Measurements from ENCODE around the gene AGBL1. TPM values are rescaled to one million over a fixed set of nuclear protein-coding genes. Genes with fewer than 3 reads are reported as not detected.

Gene AGBL1
- polyA plus RNA-seq, 1 donor (not counting 4 experiments of a cell fraction or from before 2014, with no cell fraction given), result not detected

DNA sequence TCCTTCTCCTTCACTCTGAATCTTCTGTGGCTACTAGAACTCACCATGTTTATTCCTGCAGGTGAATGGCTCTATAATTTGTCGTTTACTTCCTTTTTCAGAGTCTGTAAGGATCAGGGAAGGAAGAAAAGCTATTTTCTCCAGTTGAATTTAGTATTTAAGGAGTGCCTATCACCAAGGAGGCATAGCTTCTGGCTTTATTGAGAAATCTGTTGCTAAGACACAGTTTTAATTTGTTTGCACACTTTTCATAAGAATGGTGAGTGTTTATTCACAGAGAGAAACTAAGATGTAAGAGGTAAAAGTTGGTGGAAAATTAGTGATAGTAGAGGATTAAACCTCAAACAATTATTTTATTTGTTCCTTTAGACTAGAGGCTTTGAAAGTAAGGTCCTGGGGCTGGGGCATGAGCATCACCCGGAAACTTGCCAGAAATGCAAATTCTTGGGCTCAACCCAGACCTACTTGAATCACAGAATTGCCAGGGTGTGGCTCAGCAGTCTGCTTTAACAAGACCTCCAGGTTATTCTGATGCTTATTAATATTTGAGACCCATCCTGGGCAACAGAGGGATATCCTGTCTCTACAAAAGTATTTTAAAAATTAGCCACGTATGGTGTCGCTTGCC is 461.3 kb downstream of the AGBL1 start:
- no peak overlapping the region for H3K9ac ChIP-seq (ENCODE audit: control insufficient read depth, extremely low read depth, insufficient read depth, low read length)
- no peak for DNase-seq (ENCODE audit: low read depth, low spot score)
- no peaks in the 10 kb centered on the region for H3K79me2 ChIP-seq (ENCODE audit: control insufficient read depth, insufficient read depth, low read length)
- dilution Hi-C loops (cut with MboI; ENCODE audit: extremely low pct_ligation_motif_present, low sequenced_read_pairs), result no loop called here
- TF ChIP-seq, protein P1, sequence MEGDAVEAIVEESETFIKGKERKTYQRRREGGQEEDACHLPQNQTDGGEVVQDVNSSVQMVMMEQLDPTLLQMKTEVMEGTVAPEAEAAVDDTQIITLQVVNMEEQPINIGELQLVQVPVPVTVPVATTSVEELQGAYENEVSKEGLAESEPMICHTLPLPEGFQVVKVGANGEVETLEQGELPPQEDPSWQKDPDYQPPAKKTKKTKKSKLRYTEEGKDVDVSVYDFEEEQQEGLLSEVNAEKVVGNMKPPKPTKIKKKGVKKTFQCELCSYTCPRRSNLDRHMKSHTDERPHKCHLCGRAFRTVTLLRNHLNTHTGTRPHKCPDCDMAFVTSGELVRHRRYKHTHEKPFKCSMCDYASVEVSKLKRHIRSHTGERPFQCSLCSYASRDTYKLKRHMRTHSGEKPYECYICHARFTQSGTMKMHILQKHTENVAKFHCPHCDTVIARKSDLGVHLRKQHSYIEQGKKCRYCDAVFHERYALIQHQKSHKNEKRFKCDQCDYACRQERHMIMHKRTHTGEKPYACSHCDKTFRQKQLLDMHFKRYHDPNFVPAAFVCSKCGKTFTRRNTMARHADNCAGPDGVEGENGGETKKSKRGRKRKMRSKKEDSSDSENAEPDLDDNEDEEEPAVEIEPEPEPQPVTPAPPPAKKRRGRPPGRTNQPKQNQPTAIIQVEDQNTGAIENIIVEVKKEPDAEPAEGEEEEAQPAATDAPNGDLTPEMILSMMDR (optimal IDR thresholded peaks at IDR 0.05 in 1 of 3, IDR thresholded peaks at IDR 0.05 in 1 of 3, conservative IDR thresholded peaks at IDR 0.05 in 1 of 3; ENCODE audit: extremely low read depth in 1 of 3, insufficient read depth in 2 of 3, low read length in 3 of 3), result no peak
- TF ChIP-seq EZH2 (IDR thresholded peaks at IDR 0.05; ENCODE audit: low read length), result no peak
- H3K4me1 ChIP-seq (ENCODE audit: control insufficient read depth, extremely low read depth, insufficient read depth, low read length), result no peaks in the 10 kb centered on the region
- no peaks in the 10 kb centered on the region for H3K9me1 ChIP-seq (ENCODE audit: control insufficient read depth, extremely low read depth, insufficient read depth, low read length)
- FAIRE-seq, result no peak
- H3K4me3 ChIP-seq (ENCODE audit: control insufficient read depth in 2 of 3, extremely low read depth in 1 of 3, insufficient read depth in 2 of 3, low read depth in 1 of 3, low read length in 3 of 3), result no peak overlapping the region
- H3K27me3 ChIP-seq (ENCODE audit: control insufficient read depth, extremely low read depth, insufficient read depth, low read length), result no peaks in the 10 kb centered on the region
- H3K36me3 ChIP-seq (ENCODE audit: control insufficient read depth in 2 of 2, extremely low read depth in 1 of 2, insufficient read depth in 2 of 2, low read length in 2 of 2), result no peaks in the 10 kb centered on the region
- no peak overlapping the region for H2AFZ ChIP-seq (ENCODE audit: control insufficient read depth, low read length)
- H3K4me2 ChIP-seq (ENCODE audit: control insufficient read depth, extremely low read depth, insufficient read depth, low read depth, low read length), result no peak overlapping the region
- H4K20me1 ChIP-seq (ENCODE audit: control insufficient read depth, extremely low read depth, insufficient read depth, low read length), result no peaks in the 10 kb centered on the region
- no peaks in the 10 kb centered on the region for H3K9me3 ChIP-seq (ENCODE audit: control insufficient read depth, low read depth, low read length)
- H3K27ac ChIP-seq (ENCODE audit: control insufficient read depth, insufficient read depth, low read length), result no peak overlapping the region

DNA sequence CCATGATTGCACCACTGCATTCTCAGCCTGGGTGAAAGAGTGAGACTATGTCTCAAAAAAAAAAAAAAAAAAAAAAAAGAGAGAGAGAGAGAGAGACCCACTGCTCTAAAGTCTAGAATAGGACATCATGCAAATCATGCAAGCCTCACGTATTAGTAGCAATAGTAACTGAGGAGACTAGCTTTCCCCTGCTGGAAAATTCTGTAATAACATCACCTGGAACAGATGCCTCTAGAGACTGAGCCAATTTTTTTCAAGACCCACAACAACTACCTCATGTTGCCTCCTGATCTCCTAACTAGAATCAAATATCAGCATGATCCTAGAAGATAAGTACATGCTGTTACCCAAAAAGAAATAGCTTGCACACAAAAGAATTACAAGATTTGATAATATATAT is 461.9 kb downstream of the AGBL1 start:
- H2AFZ ChIP-seq (ENCODE audit: control insufficient read depth, low read length), result no peak overlapping the region
- H3K4me2 ChIP-seq (ENCODE audit: control insufficient read depth, extremely low read depth, insufficient read depth, low read depth, low read length), result no peak overlapping the region
- no peak overlapping the region for H3K27ac ChIP-seq (ENCODE audit: control insufficient read depth, insufficient read depth, low read length)
- no peaks in the 10 kb centered on the region for H3K27me3 ChIP-seq (ENCODE audit: control insufficient read depth, extremely low read depth, insufficient read depth, low read length)
- TF ChIP-seq EZH2 (IDR thresholded peaks at IDR 0.05; ENCODE audit: low read length), result no peak
- TF ChIP-seq, protein P1 (optimal IDR thresholded peaks at IDR 0.05 in 1 of 3, IDR thresholded peaks at IDR 0.05 in 1 of 3, conservative IDR thresholded peaks at IDR 0.05 in 1 of 3; ENCODE audit: extremely low read depth in 1 of 3, insufficient read depth in 2 of 3, low read length in 3 of 3), result no peak
- no peaks in the 10 kb centered on the region for H3K9me3 ChIP-seq (ENCODE audit: control insufficient read depth, low read depth, low read length)
- dilution Hi-C loops (cut with MboI; ENCODE audit: extremely low pct_ligation_motif_present, low sequenced_read_pairs), result no loop called here
- H3K36me3 ChIP-seq (ENCODE audit: control insufficient read depth in 2 of 2, extremely low read depth in 1 of 2, insufficient read depth in 2 of 2, low read length in 2 of 2), result no peaks in the 10 kb centered on the region
- no peaks in the 10 kb centered on the region for H3K79me2 ChIP-seq (ENCODE audit: control insufficient read depth, insufficient read depth, low read length)
- no peaks in the 10 kb centered on the region for H4K20me1 ChIP-seq (ENCODE audit: control insufficient read depth, extremely low read depth, insufficient read depth, low read length)
- H3K4me3 ChIP-seq (ENCODE audit: control insufficient read depth in 2 of 3, extremely low read depth in 1 of 3, insufficient read depth in 2 of 3, low read depth in 1 of 3, low read length in 3 of 3), result no peak overlapping the region
- no peak for DNase-seq (ENCODE audit: low read depth, low spot score)
- H3K4me1 ChIP-seq (ENCODE audit: control insufficient read depth, extremely low read depth, insufficient read depth, low read length), result no peaks in the 10 kb centered on the region
- no peak overlapping the region for H3K9ac ChIP-seq (ENCODE audit: control insufficient read depth, extremely low read depth, insufficient read depth, low read length)
- H3K9me1 ChIP-seq (ENCODE audit: control insufficient read depth, extremely low read depth, insufficient read depth, low read length), result no peaks in the 10 kb centered on the region
- no peak for FAIRE-seq
